GM12801 (cell line): ENCODE results near the gene PHKB.

Experiments used
- CTCF ChIP-seq: IDR thresholded peaks from one replicate; pipeline ENCODE4 v1.5.1; 2011; ENCODE audit warnings: control low read depth; ENCODE audit not compliant: insufficient read length; ENCODE audit errors: extremely low read depth

Gene PHKB

DNA sequence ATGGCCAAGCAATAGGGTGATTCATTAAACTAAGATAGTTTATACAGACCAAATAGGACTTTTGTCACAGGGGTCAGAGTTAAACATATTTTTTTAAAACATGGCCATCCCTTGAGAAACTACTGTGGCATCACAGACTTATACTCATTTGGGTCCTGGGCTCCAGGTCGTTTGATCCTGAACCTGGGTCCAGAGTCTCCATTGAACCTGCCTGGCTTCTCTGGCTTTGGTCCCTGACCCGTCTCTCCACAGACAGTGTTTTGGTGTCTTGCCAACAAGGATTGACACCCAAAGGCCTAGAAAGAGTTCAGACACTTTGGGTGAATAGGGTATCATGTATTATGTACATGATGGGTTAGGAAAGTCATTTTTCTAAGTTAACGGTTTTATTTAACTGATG lies 236.7 kb downstream of the PHKB start:
- TF ChIP-seq CTCF = no peak

- TF ChIP-seq CTCF = no peak
These were observed 238.0 kb downstream of the PHKB start for GRCh38 chr16:47699106-47699505.

GRCh38 chr16:47700857-47701587 lies 239.9 kb downstream of the PHKB start:
- TF ChIP-seq CTCF = no peak

DNA sequence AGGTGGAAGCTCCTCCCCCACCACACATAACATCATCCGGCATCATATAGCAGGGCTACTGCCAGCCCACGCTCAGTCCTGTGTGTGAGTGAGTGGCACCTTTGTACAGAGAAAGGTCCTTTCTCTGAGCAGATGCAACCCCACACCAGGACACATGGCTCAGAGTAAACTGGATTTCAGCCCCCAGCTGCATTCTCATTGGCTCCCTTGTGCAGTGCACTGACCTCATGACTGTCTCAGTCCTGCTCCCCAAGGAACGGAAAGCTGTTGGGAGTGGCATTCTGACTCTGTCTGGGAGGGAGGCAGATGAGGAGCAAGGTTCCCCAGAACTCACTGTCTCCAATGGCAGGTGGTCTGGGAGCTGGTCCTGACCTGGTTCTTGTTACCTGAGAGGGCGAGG lies 244.1 kb downstream of the PHKB start:
- TF ChIP-seq CTCF = no peak

- TF ChIP-seq CTCF = no peak
These were observed 250.7 kb downstream of the PHKB start for GRCh38 chr16:47711809-47712208.

- TF ChIP-seq CTCF = no peak
These were observed 251.4 kb downstream of the PHKB start for GRCh38 chr16:47712276-47713224.

GRCh38 chr16:47713225-47713595 lies 252.1 kb downstream of the PHKB start:
- no peak for TF ChIP-seq CTCF
